GM06990 (cell line): ENCODE results near the gene CCM2.

Experiments
- DNase-seq: peaks from one replicate; pipeline ENCODE4 v3.0.0-alpha.2; 2011; ENCODE audit not compliant: insufficient read length; ENCODE audit errors: extremely low read depth
- H3K27me3 ChIP-seq: replicated peaks from 2 replicates; pipeline ENCODE4 v1.6.0; 2011; ENCODE audit warnings: low read length; ENCODE audit not compliant: control insufficient read depth, insufficient read depth
- H3K36me3 ChIP-seq: 2 replicates; pipeline ENCODE4 v1.5.1; 2011; ENCODE audit warnings: low read length; ENCODE audit not compliant: control insufficient read depth, insufficient read depth
- H3K4me3 ChIP-seq: replicated peaks from 2 replicates; pipeline ENCODE4 v1.5.1; 2011; ENCODE audit warnings: low read depth, mild to moderate bottlenecking, control low read depth, low read length
- TF ChIP-seq, protein P1 (sequence below): IDR thresholded peaks from 2 replicates; pipeline ENCODE4 v1.5.1; 2011; ENCODE audit warnings: low read length, control low read depth, mild to moderate bottlenecking, inconsistent platforms; ENCODE audit not compliant: insufficient read depth, poor library complexity, severe bottlenecking

The CCM2 gene

DNA sequence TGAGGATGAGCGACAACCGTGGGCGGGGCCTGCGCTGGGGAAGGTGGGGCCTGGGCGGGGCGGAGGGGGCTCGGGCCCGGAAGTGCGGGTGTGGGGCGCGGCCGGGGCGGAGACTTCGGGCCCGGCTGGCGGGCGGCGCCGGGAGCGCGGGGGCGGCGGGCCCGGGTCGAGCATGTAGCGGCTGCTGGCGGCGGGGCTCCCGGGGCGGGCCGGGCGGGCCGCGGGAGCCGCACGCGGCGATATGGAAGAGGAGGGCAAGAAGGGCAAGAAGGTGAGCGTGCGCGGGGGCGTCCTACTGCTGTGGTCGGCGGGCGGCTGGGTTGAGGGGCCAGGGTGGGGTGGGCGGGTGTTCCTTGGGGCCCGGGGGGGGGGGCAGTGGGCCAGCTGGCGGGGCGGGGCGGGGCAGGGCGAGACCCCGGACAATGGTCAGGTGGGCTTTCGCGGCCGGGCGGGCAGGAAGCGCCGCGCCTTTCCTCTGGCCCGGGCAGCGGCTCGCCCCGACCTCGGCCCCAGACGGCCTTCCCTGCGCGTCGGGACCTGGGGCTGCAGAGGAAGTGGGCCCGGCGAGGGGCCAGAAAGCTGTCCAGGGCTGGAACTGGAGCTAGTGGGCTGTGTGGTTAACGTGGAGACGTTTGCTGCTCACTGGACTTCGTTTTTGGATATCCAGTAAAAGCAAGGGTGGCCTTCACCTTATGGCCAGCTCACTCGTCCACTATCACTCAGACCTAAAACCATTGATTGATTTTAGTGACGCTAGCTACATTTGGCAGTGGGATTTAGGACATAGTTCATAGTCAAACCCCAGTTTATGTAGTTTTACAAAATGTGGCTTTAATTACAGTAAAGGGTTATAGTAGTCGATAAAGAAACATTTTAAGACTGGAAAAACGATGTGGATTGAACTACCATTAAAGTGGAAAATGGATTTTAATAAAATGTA, at the start of gene CCM2:
CCM2 (plus strand) TSS at position 109 of the 940 bp plus-strand sequence; CDS start at position 242, 133 bp downstream.
- DNase-seq, result peak; percentile 60
- Histone ChIP-seq H3K36me3 (no peaks in the 10 kb centered on the region; the same call in 1 of the 2 replicates), H3K27me3 (no peaks in the 10 kb centered on the region), H3K4me3 (peak within 1 kb of the TSS; percentile 94)
- TF ChIP-seq, protein P1, sequence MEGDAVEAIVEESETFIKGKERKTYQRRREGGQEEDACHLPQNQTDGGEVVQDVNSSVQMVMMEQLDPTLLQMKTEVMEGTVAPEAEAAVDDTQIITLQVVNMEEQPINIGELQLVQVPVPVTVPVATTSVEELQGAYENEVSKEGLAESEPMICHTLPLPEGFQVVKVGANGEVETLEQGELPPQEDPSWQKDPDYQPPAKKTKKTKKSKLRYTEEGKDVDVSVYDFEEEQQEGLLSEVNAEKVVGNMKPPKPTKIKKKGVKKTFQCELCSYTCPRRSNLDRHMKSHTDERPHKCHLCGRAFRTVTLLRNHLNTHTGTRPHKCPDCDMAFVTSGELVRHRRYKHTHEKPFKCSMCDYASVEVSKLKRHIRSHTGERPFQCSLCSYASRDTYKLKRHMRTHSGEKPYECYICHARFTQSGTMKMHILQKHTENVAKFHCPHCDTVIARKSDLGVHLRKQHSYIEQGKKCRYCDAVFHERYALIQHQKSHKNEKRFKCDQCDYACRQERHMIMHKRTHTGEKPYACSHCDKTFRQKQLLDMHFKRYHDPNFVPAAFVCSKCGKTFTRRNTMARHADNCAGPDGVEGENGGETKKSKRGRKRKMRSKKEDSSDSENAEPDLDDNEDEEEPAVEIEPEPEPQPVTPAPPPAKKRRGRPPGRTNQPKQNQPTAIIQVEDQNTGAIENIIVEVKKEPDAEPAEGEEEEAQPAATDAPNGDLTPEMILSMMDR, result no peak

DNA sequence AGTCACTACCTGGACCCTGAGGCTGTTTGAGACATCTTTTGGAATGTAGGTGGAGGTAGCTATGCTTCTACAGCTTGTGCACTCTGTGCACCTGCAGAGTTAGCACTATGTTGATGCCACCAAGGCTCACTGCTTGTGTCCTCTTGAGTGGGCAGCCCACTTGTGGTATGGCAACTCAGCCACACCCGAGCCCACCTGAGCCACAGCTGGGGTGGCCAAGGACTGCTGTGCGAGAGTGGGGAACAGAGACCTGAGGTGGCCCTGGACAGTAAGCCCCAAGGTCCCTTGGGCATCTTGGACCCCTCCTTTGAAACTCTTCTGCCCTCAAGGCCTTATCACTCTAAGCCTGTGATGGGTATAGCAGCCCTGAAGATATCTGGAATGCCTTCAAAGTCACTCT, 46.8 kb upstream of the CCM2 start:
- TF ChIP-seq, protein P1, result no peak
- no peak overlapping the region for H3K4me3 ChIP-seq
- no peaks in the 10 kb centered on the region for H3K27me3 ChIP-seq
- no peak for DNase-seq
- H3K36me3 ChIP-seq, result no peaks in the 10 kb centered on the region

DNA sequence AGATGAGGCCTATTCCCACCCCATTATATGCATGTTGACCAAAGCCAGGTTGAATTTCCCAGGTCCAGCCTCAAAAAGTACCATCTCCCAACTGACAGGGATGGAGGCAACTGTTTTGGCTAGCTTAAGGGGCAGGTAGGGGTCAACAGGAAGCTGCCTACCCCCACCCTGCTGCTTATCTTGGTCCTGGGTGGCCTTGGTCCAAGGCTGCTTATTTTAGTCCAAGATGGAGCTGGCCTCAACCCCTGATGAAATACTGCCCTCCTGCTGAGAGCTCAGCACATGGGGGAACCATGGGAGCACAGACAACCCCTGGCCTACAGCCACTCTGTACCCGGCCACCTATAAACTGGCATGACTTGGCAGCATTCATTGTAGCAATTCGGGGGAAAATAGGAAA, 44.3 kb upstream of the CCM2 start:
- TF ChIP-seq, protein P1, result no peak
- H3K27me3 ChIP-seq, result no peaks in the 10 kb centered on the region
- no peak overlapping the region for H3K4me3 ChIP-seq
- DNase-seq, result no peak
- H3K36me3 ChIP-seq, result peaks cover 3% of the 10 kb centered on the region

DNA sequence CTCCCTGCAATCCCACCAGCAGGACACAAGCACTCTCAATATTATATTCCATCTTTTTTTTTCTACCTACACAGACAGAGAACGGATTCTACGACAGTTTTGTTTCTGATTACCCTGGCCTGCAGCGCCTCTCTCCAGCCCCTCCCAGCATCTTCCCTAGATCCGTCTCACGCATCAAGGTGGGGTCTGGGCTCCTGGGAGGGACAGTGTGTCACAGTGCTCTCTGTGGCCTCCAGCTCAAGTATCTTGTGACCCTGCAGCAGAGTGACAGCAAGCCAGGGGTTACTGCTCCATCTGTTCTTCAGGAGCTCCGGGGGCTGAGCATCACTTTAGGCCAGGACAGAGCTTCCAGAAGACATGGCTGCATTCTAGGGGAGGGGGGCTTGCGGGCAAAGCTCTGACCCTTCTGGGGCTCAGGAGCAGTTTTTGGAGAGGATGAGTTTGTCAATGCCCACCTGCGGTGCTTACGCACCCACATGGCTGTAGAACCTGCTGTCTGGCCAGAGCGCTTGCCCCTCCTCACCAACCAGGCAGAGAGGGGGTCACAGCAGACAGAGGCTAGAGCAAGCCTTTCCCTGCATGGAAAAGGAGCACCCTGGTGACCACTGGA, 43.7 kb upstream of the CCM2 start:
- Histone ChIP-seq H3K36me3 (peaks cover 3% of the 10 kb centered on the region), H3K27me3 (no peaks in the 10 kb centered on the region), H3K4me3 (no peak overlapping the region)
- TF ChIP-seq, protein P1, result no peak
- DNase-seq, result no peak

DNA sequence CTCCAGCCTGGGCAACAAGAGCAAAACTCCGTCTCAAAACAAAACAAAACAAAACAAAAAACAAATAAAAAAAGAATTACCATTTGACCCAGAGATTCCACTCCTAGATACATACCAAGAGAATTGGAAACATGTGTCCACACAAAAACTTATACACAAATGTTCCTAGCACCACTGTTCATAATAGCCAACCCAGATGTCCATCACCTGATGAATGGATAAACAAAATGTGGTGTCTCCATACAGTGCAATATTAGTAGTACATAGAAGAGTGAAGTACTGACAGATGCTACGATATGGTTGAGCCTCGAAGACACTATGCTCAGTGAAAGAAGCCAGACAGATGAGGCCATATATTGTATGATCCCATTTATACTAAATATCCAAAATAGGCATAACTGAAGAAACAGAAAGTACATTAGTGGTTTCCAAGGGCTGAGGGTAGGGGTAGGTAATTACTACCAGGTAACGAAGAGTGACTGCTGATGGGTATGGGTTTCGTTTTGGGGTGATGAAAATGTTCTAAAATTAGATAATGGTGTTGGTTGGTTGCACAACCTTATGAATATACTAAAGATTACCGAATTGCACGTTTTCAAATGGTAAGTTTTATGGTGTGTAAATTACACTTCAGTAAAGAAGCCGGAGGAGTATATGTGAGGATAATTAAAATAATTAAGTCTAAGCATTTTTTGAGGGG, 41.2 kb upstream of the CCM2 start:
- H3K36me3 ChIP-seq, result peaks cover 8% of the 10 kb centered on the region
- H3K27me3 ChIP-seq, result no peaks in the 10 kb centered on the region
- TF ChIP-seq, protein P1, result no peak
- no peak overlapping the region for H3K4me3 ChIP-seq
- no peak for DNase-seq
